ENCODE data around the gene SMIM9. TPM values are rescaled to one million over a fixed set of nuclear protein-coding genes. Genes with fewer than 3 reads are reported as not detected.
"Not testable (repeated sequence)": the region's sequence is repeated elsewhere in the genome, so short reads cannot be mapped to it uniquely, and the experiment has no call there.

The SMIM9 gene
- total RNA-seq, 1 experiment from 2014 or later: not detected

DNA sequence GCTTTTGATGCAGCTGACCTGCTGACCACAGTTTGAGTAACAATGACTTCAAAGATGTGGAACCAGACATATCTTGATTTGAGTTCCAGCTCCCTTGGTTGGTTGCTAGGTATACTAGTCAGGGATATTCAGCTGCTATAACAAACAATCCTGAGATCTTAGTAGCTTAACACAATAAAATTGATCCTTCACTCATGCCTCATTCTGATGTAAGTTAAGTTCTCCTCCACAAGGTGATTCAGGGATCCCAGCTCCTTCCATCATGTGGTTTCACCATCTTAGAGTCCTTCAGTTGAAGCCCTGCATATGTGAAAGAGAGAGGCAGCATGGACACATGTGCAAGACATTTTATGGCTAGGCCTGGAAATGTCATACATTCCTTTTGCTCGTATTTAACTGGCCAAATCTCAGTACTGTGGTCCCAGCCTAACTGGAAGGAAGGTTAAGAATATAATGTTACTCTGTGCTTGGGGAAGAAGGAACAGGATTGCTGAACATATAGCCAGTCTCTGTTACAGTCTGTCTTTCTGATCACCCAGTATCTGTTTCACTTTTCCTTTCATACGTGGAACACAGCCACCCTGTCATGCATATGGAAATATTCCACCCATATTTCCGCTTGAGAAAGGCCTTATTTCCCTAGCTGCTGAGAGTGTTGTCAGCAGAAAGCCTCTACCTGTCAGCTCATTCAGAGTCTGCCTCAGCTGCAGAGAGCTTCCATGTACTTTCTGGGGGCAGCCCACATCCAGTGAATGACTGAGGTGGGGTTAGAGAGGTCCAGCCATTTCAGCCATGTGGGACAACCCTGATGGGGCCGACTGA is 7.1 kb downstream of the SMIM9 start:
- no peaks in the 10 kb centered on the region for H3K9me2 ChIP-seq (ENCODE audit: insufficient read depth)
- ChIA-PET RAD21 (ENCODE audit: low non-redundant PET in 1 of 2, low total read pairs in 2 of 2, uncharacterized antibody in 2 of 2, unreplicated experiment in 2 of 2) (no interaction called here), POLR2A (no interaction called here), CTCF (no interaction called here)
- ATAC-seq: no peak
- no peaks in the 10 kb centered on the region for H3K4me1 ChIP-seq (ENCODE audit: control insufficient read depth in 1 of 2, insufficient read depth in 2 of 2, low read length in 2 of 2)
- H3K9me3 ChIP-seq (ENCODE audit: control insufficient read depth in 1 of 2, insufficient read depth in 1 of 2, low read depth in 1 of 2, low read length in 2 of 2): no peaks in the 10 kb centered on the region
- H3K27ac ChIP-seq (ENCODE audit: low read depth, low read length): no peak overlapping the region
- no peak overlapping the region for H3K9ac ChIP-seq (ENCODE audit: low read length)
- H4K20me1 ChIP-seq (ENCODE audit: insufficient read depth): no peaks in the 10 kb centered on the region
- TF ChIP-seq SIN3A (IDR thresholded peaks at IDR 0.05; ENCODE audit: low read depth): no peak
- no peak for TF ChIP-seq CTCF (IDR thresholded peaks at IDR 0.05 in 2 of 3, conservative IDR thresholded peaks at IDR 0.05 in 1 of 3; ENCODE audit: borderline replicate concordance in 1 of 3, insufficient read depth in 1 of 3, low read depth in 2 of 3, low read length in 2 of 3)
- no peak for TF ChIP-seq ZNF274 (IDR thresholded peaks at IDR 0.05; ENCODE audit: low read depth, low read length)
- no peak for TF ChIP-seq FOSL1 (IDR thresholded peaks at IDR 0.05; ENCODE audit: low read depth)
- TF ChIP-seq JUND (IDR thresholded peaks at IDR 0.05): no peak
- no peak for TF ChIP-seq ZFX (IDR thresholded peaks at IDR 0.05)
- no peak for TF ChIP-seq POLR2AphosphoS5 (IDR thresholded peaks at IDR 0.05; ENCODE audit: low read depth, low read length)
- TF ChIP-seq EGR1 (IDR thresholded peaks at IDR 0.05; ENCODE audit: low read depth): no peak
- TF ChIP-seq SRF (IDR thresholded peaks at IDR 0.05; ENCODE audit: low read depth): no peak
- TF ChIP-seq, protein P1, sequence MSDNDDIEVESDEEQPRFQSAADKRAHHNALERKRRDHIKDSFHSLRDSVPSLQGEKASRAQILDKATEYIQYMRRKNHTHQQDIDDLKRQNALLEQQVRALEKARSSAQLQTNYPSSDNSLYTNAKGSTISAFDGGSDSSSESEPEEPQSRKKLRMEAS (IDR thresholded peaks at IDR 0.05): no peak
- H3K4me3 ChIP-seq (replicated peaks in 1 of 2; ENCODE audit: low read depth in 1 of 2, low read length in 2 of 2): no peak overlapping the region
- H3K36me3 ChIP-seq (ENCODE audit: control insufficient read depth in 1 of 2, insufficient read depth in 2 of 2, low read length in 2 of 2): no peaks in the 10 kb centered on the region
- no TSS peak for BruUV-seq (replicated peaks)
- no peak overlapping the region for H2AFZ ChIP-seq (ENCODE audit: low read depth, low read length, poor library complexity, severe bottlenecking)
- intact Hi-C loops (cut with micrococcal nuclease): no loop called here
- no peaks in the 10 kb centered on the region for H3K27me3 ChIP-seq (ENCODE audit: insufficient read depth, low read length)
- H3K79me2 ChIP-seq (ENCODE audit: insufficient read depth, low read length): no peaks in the 10 kb centered on the region
- no peak overlapping the region for H3K4me2 ChIP-seq (ENCODE audit: low read length)
- no peak for DNase-seq (ENCODE audit: low read depth, low spot score)

GRCh38 chrX:154825586-154825985 is 8.9 kb downstream of the SMIM9 start:
- H2AFZ ChIP-seq (ENCODE audit: low read depth, low read length, poor library complexity, severe bottlenecking); POLR2A ChIA-PET; H3K4me3 ChIP-seq (replicated peaks in 1 of 2; ENCODE audit: low read depth in 1 of 2, low read length in 2 of 2); H3K27ac ChIP-seq (ENCODE audit: low read depth, low read length); H3K4me1 ChIP-seq (ENCODE audit: control insufficient read depth in 1 of 2, insufficient read depth in 2 of 2, low read length in 2 of 2); BruUV-seq (replicated peaks); RAD21 ChIA-PET (ENCODE audit: low non-redundant PET in 1 of 2, low total read pairs in 2 of 2, uncharacterized antibody in 2 of 2, unreplicated experiment in 2 of 2); H3K4me2 ChIP-seq (ENCODE audit: low read length); H3K9ac ChIP-seq (ENCODE audit: low read length); intact Hi-C loops (cut with micrococcal nuclease); H3K27me3 ChIP-seq (ENCODE audit: insufficient read depth, low read length); H3K9me3 ChIP-seq (ENCODE audit: control insufficient read depth in 1 of 2, insufficient read depth in 1 of 2, low read depth in 1 of 2, low read length in 2 of 2); CTCF ChIA-PET; H3K36me3 ChIP-seq (ENCODE audit: control insufficient read depth in 1 of 2, insufficient read depth in 2 of 2, low read length in 2 of 2); DNase-seq (ENCODE audit: low read depth, low spot score); ATAC-seq; H4K20me1 ChIP-seq (ENCODE audit: insufficient read depth); H3K79me2 ChIP-seq (ENCODE audit: insufficient read depth, low read length); H3K9me2 ChIP-seq (ENCODE audit: insufficient read depth): not testable (repeated sequence)
